RWPE2 (cell line): ENCODE data around the gene TCEANC2.
"Not testable (repeated sequence)": the region's sequence is repeated elsewhere in the genome, so short reads cannot be mapped to it uniquely, and the experiment has no call there.

Source experiments
- ATAC-seq: fragments of 200-7000 bp; cut with Tn5 transposase; 3 replicates; pipeline ENCODE4 v1.9.1; 2021; ENCODE audit warnings: low read depth
- DNase-seq: peaks from one replicate; pipeline ENCODE4 v3.0.0-alpha.2; 2020; ENCODE audit warnings: low spot score
- H3K27ac ChIP-seq: fragments of 450-650 bp; 2 replicates; pipeline ENCODE4 v1.5.1; 2017; ENCODE audit warnings: mild to moderate bottlenecking; ENCODE audit not compliant: poor library complexity, severe bottlenecking
- H3K27me3 ChIP-seq: fragments of 250-450 bp; sonication (Bioruptor Pico); 2 replicates; pipeline ENCODE4 v1.5.1; 2021; ENCODE audit warnings: mild to moderate bottlenecking, moderate library complexity; ENCODE audit not compliant: insufficient read depth, poor library complexity, severe bottlenecking
- H3K36me3 ChIP-seq: fragments of 250-450 bp; sonication (Bioruptor Pico); 2 replicates; pipeline ENCODE4 v1.5.1; 2020; ENCODE audit warnings: low read depth, mild to moderate bottlenecking, moderate library complexity
- H3K4me1 ChIP-seq: fragments of 250-450 bp; sonication (Bioruptor Pico); 2 replicates; pipeline ENCODE4 v1.5.1; 2021; ENCODE audit warnings: mild to moderate bottlenecking, moderate library complexity; ENCODE audit not compliant: insufficient read depth, poor library complexity, severe bottlenecking
- H3K4me3 ChIP-seq: fragments of 250-450 bp; sonication (Bioruptor Pico); 2 replicates; pipeline ENCODE4 v1.5.1; 2021; ENCODE audit warnings: mild to moderate bottlenecking, moderate library complexity; ENCODE audit not compliant: severe bottlenecking
- H3K9me3 ChIP-seq: fragments of 250-450 bp; sonication (Bioruptor Pico); 2 replicates; pipeline ENCODE4 v1.5.1; 2021; ENCODE audit warnings: mild to moderate bottlenecking, moderate library complexity; ENCODE audit not compliant: severe bottlenecking
- TF ChIP-seq, protein P1 (sequence below): fragments of 450-650 bp; IDR thresholded peaks from one replicate; pipeline ENCODE4 v1.5.1; 2017; ENCODE audit warnings: mild to moderate bottlenecking, moderate library complexity; ENCODE audit not compliant: poor library complexity, severe bottlenecking

The TCEANC2 gene

GRCh38 chr1:54096227-54096876, 42.9 kb downstream of the TCEANC2 start:
- Histone ChIP-seq H3K9me3 (no peaks in the 10 kb centered on the region), H3K27ac (no peak overlapping the region), H3K4me1 (no peaks in the 10 kb centered on the region), H3K27me3 (no peaks in the 10 kb centered on the region), H3K36me3 (no peaks in the 10 kb centered on the region; the same call in 1 of the 2 replicates), H3K4me3 (no peak overlapping the region)
- TF ChIP-seq, protein P1, sequence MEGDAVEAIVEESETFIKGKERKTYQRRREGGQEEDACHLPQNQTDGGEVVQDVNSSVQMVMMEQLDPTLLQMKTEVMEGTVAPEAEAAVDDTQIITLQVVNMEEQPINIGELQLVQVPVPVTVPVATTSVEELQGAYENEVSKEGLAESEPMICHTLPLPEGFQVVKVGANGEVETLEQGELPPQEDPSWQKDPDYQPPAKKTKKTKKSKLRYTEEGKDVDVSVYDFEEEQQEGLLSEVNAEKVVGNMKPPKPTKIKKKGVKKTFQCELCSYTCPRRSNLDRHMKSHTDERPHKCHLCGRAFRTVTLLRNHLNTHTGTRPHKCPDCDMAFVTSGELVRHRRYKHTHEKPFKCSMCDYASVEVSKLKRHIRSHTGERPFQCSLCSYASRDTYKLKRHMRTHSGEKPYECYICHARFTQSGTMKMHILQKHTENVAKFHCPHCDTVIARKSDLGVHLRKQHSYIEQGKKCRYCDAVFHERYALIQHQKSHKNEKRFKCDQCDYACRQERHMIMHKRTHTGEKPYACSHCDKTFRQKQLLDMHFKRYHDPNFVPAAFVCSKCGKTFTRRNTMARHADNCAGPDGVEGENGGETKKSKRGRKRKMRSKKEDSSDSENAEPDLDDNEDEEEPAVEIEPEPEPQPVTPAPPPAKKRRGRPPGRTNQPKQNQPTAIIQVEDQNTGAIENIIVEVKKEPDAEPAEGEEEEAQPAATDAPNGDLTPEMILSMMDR, result no peak
- DNase-seq (no peak), ATAC-seq (no peak)

GRCh38 chr1:54096877-54097240, 43.5 kb downstream of the TCEANC2 start:
- H3K27ac ChIP-seq, result no peak overlapping the region
- DNase-seq (no peak), ATAC-seq (no peak)
- no peaks in the 10 kb centered on the region for H3K4me1 ChIP-seq
- no peaks in the 10 kb centered on the region for H3K27me3 ChIP-seq
- H3K4me3 ChIP-seq, result no peak overlapping the region
- TF ChIP-seq, protein P1, result no peak
- H3K36me3 ChIP-seq, result no peaks in the 10 kb centered on the region; the same call in 1 of the 2 replicates
- H3K9me3 ChIP-seq, result no peaks in the 10 kb centered on the region

DNA sequence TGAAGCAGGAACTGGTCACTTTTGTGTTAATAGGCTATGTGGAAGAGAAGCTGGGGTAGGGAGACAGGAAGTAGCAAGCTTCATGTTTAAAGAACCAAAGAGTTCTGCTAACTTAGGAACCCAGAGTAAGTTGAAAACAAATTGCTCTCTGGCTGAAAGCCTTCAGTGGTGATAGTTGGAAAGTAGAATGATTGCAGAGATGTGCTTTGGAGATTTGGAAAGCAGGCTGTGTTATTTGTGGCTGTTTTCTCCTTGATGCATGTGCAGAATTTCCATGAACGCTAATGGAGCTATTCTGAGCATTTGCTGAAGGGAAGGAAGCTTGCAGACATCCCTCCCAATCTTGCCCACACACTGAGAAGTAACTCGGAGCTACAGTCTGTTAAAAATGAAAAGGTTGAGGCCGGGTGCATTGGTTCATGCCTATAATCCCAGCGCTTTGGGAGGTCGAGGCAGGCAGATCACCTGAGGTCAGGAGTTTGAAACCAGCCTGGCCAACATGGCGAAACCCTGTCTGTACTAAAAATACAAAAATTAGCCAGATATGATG, 45.7 kb downstream of the TCEANC2 start:
- no peaks in the 10 kb centered on the region for H3K4me1 ChIP-seq
- ATAC-seq (no peak), DNase-seq (no peak)
- no peaks in the 10 kb centered on the region for H3K27me3 ChIP-seq
- H3K27ac ChIP-seq, result no peak overlapping the region
- H3K9me3 ChIP-seq, result no peaks in the 10 kb centered on the region
- H3K4me3 ChIP-seq, result no peak overlapping the region
- TF ChIP-seq, protein P1, result no peak
- H3K36me3 ChIP-seq, result no peaks in the 10 kb centered on the region; the same call in 1 of the 2 replicates

- no peaks in the 10 kb centered on the region for H3K9me3 ChIP-seq
- no peaks in the 10 kb centered on the region for H3K4me1 ChIP-seq
- H3K36me3 ChIP-seq, result no peaks in the 10 kb centered on the region; the same call in 1 of the 2 replicates
- no peaks in the 10 kb centered on the region for H3K27me3 ChIP-seq
- ATAC-seq (no peak), DNase-seq (no peak)
- TF ChIP-seq, protein P1, result no peak
- H3K4me3 ChIP-seq, result no peak overlapping the region
- no peak overlapping the region for H3K27ac ChIP-seq
Observed at GRCh38 chr1:54100500-54100899, 47.1 kb downstream of the TCEANC2 start.

GRCh38 chr1:54103414-54103813, 50.0 kb downstream of the TCEANC2 start:
- no peaks in the 10 kb centered on the region for H3K4me1 ChIP-seq
- no peak for ATAC-seq
- H3K27ac ChIP-seq, result no peak overlapping the region

GRCh38 chr1:54104613-54105012, 51.2 kb downstream of the TCEANC2 start:
- not testable (repeated sequence) for ATAC-seq, H3K27me3 ChIP-seq

More at GRCh38 chr1:54103414-54103813, 50.0 kb downstream of the TCEANC2 start:
- TF ChIP-seq, protein P1, result no peak
- no peak for DNase-seq
- Histone ChIP-seq H3K4me3 (no peak overlapping the region), H3K36me3 (no peaks in the 10 kb centered on the region), H3K27me3 (no peaks in the 10 kb centered on the region), H3K9me3 (no peaks in the 10 kb centered on the region)

More at GRCh38 chr1:54104613-54105012, 51.2 kb downstream of the TCEANC2 start:
- not testable (repeated sequence) for H3K4me1 ChIP-seq, DNase-seq, H3K9me3 ChIP-seq, H3K27ac ChIP-seq, H3K4me3 ChIP-seq, H3K36me3 ChIP-seq
